ENCODE results near the gene NEURL1B.
A peak's percentile ranks its signal among the peaks of the same experiment; 100 is the strongest.
"Not testable (repeated sequence)": the region's sequence is repeated elsewhere in the genome, so short reads cannot be mapped to it uniquely, and the experiment has no call there.

The NEURL1B gene

DNA sequence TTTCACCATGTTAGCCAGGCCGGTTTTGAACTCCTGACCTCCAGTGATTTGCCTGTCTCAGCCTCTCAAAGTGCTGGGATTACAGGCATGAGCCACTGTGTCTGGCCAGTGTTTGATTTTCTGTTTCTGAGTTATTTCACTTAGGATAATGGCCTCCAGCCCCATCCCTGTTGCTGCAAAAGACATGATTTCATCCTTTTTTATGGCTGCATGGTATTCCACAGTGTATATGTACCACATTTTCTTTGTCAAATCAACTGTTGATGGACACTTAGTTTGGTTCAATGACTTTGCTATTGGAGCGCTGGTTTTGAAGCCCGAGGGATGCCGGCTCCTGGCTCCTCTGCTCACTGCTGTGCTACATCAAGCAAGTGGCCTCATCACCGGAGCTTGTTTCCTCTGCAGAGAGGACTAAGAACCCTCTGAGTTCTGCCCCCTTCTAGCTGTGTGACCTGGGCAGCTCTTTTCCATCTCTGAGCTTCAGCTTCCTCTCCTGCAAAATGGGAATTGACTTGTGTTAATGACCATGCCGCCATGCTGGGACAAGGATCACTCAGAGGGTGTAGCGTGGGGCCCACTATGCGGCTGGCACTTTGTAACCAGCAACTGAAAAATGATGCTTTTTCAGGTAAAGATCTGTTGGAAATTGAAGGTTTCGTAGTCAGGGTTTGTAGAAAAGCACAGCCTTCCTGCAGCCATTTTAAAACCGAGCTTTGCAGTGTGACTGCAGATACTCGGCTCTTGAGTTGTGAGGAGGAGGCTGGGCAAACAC lies 4.6 kb upstream of the NEURL1B start:
- no peak for DNase-seq

DNA sequence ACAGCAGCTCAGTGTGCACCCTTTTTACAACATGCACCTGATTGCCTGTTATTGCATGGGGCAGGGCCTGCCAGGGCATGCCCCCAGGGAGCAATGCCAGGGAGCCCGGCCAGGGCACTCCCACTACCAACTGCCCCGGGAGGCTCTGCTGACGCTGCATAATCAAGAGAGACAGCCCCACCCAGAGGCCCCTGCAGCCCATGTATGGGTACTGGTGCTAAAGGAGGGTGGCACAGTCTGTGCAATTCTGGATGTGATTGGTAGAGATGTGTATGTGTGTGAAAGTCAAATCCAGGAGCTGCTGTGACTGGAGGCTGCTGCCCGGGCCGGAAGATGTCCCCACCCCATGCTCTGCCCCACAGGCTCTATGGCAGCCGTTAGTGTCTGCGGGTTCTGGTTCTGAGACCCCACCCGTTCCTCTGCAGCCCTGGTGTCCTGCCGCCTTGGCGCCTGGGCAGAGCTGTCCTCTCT lies 3.9 kb upstream of the NEURL1B start:
- no peak for DNase-seq

DNA sequence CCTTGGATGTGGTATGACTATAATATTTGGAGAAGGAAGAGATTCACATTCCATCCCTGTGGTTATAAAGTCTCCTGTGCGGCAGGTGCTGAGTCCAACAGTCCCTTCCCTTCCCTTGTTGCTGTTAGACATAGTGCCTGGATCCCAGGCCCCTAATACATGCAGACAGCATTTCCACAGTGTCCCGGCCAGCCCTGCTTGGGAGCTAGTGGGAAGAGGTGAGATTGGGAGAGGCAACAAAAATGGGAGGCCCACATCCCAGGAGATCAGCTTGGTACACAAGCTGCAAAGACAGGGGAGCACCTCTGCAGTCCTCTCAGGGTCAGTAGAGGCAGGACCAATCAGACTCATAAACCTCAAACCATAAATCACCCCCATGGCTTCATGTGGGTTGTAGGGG lies 3.3 kb upstream of the NEURL1B start:
- no peak for DNase-seq

DNA sequence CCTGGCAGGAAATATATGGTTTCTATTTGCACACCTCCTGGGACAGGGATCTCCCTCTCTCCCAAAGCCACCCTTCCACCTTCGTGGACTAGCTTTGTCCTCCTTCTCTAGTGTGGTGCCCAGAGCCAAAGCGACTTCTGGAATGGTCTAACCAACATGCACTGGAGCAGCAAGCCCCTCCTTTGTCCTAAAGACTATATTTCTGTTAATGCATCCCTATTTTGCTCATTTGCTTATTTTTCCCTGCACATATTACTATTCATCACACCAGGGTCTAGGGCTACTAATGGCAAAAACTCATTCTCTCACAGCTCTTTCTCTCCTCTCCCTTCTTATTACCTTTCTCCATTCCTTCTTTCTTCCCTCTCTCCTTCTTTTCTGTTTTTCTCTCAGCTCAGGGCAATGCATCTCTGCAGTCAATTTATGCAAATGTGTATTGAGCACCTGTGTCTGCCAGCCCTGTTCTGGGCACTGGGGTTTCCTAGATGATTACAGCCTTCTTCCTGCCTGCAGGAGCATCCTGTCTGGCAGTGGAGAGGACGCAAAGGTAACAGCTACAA lies 2.8 kb upstream of the NEURL1B start:
- DNase-seq: no peak

DNA sequence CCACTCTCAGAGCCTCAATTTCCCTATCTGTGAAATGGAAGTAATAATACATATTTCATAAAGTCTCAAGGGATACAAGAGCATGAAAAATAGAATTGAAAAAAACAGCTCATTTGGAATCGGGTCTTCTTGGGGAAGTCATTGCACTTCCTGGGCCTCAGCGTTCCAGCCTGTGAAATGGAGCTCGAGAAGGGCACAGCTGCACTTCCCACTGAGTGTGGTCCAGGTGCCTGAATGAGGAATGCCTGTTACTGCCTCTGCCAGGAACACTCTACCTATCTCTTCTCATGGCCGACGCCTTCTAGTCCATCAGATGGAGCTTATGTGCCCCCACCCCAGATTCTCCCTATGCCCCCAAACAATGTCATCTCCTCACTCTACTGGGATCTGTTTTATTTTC lies 924 bp upstream of the NEURL1B start:
- no peak for DNase-seq

DNA sequence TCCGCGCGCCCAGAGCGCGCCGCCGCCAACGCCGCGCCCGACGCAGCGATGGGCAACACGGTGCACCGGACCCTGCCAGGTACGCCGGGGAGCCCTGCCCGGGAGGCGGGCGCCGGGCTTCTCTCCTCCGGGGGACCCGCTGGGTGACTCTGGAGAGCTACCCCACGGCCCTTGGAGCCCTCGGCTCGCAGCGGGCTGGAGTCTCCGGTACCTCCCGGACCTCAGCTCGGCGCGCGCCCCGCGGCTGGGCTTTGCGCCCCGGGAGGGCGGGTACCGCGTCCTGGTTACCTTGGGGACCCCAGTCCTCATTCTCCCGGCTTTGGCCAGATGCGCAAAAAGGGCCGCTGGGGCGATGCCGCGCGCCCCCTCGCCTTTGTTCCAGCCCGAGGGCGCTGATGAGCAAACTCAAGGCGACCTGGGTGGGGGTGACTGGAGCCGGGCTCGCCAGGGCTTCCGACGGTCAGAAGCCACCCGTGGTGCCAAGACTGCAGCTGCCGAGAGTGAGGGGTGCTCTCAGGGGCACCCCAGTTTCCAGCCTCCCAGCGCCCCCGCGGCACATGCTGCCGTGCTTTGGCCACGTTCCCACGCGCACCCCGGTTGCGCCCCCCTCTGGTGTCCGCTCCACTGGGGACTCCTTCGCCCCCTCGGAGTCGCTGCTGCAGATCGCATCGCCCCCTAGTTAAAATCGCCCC lies 442 bp downstream of the NEURL1B start:
- no peak for DNase-seq

DNA sequence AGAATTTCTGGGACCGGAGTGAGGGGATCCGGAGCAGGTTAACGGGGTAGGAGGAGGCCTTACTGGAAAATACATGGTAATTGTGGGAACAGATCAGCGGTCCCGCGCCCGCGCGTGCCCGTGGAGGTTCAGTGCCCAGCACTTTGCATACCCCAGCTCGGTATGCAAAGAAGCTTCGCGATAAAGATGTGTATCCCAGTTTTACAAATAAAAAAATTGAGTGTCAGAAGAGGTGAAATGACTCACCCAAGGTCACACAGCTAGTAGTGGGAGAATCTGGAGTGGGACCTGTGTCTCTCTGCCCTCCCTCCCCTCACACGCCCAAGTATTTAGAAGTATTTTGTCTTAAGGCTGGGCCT lies 967 bp downstream of the NEURL1B start:
- DNase-seq: no peak

DNA sequence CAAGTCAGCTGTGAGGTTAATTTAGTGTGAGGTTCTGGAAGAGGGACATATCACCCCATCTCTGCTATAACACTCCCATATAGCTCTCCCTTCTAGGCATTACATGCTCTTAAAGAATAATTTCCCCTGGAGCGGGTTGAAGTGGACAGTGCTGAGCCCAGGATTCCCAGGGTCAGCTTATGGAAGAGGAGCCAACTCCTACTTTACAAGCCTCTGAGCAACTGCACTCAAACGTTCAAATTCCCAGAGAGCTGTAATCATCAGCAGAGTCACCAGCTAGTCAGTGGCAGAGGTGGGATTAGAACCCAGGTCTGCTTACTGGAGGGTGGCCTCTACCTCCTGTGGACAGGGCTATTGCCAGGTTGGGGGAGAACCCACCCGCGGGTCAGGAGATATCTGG lies 1.4 kb downstream of the NEURL1B start:
- no peak for DNase-seq

DNA sequence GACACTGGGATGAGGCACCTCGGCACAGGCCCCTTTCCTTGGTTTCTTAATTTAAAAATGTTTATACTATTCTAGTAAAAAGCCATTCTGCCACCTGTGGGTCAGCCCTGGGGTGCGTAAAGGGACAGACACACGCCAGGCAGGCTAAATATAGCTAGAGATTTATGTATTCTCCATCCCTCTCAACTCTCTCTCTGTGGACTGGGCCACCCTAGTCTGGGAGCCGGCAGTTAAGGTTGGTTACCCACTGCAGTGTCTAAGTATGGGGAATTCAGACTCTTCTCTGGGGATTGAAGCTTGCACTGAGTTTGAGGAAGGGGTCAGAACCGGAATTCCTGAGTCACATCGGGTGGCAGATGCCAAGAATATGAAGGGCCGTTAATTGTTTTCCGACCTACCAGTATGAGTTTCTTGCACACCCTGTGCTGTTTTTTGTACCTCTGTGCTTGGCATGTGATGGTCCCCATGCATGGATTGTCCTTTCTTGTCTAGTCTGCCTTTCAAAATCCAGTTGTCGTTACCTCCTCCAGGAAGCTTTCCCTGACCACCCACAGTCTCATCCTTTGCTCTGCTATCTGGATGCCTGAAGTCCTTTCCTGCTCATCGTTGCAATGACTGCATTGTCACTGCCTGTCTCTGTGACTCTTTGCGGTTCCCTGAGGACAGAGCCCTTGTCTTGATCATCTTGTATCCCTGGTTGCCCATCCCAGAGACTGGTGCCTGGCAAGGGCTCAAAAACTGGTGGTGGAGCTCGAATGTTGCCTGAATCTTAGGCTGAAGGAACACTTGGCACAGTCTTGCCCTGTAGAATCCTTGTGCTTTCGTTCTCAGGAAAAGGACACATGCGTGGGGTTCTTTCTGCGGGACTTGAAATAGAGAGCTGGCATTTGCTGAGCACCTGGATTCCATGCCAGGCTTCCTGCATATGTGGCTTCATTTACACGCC lies 2.1 kb downstream of the NEURL1B start:
- DNase-seq: no peak

DNA sequence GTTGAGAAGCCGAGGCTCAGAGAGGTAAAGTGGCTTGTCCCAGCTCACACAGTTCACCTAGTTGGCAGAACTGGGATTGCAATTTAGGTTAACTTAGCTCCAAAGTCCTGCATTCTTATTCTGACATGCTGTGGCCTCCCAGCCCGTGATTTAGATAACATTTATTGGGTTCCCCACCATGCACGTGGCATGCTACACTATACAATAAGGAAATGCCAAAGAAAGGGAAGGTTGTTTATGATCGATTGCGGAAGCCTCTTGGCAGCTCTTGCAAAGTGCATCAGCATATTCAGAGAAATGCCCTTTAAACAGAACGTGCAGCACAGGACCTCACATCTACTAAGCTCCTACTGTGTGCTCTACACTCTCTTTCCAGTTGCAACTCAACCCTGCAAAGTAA lies 3.2 kb downstream of the NEURL1B start:
- no peak for DNase-seq

DNA sequence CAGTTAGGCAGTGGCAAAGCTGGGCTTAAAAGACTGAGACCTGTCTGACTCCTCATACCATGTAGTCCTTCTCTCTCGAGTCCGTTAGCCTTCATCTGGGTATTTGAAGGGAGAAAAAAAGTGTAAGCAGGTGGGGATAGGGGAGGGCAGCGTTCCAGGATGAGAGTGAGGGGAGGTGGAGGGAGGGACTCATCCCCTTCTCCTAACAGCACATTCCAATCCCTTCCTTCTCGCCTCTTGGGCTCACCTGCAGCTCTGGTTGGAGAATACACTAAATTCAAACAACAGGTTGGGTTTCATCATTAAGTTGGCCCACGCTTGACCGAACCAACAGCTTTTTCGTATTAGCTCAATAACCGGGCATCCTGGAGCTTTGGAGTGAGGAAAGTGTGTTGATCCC lies 3.6 kb downstream of the NEURL1B start:
- no peak for DNase-seq

DNA sequence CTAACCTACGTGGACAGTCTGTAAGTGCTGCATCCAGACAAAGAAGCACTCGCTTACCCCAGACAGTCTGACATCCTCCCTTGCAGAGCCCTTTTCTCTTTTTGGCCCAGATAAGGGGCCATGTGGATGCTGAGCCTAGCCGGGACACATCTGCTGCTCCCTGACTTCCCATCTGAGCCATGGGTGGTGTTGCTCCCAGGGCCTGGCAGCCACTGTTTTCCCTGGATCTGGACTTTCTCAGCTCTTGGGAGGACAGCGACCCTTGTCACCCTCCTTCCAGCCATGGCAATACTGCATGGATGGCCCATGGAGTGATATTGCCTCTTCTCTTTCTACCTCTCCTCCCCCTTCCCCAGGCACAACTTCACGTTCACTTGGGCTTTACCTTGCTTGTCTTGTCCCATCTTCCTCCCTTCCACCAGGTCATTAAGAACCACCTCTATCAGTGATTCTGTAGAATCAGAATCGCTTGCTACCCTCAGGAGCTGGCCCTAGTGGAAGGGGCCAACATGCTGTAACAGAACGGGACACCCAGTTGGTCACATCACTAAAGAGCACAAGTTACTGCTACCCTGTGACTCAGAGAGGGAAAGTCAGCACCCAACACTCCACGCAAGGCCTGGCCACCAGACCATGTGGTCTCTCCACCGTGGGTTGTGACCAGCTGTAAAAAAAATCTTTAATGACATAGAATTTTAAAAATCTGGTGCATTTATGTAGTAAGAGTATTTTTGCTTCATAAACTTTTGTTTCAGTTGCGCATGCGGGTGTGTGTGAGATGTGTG lies 4.4 kb downstream of the NEURL1B start:
- DNase-seq: no peak

DNA sequence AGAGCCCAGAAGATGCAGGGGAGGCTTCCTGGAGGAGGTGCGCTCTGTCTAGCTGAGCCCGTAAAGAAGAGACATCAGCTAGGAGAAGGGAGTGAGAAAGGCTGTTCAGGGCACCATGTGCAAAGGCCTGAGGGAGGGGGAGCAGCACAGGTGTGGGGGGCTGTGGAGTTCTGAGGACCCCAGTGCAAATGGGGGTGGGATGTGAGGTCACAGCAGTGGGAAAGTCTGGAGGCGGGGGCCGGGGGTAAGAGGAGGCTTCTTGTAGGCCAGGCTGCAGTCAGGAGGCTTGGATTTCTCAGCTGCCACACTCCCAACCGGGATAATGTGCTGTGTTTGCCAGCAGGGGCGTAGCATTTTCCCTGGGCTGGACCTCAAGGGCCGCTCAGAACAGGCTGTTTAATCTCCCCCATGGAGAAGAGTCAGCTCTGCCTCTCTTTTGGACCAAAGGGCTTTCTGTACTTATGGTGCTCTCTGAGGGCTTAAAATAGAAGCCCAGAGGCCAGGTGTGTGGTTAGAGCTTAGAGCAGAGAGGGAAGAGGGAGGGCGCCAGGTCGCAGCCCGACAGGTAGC lies 5.7 kb downstream of the NEURL1B start:
- DNase-seq: peak; percentile 87

DNA sequence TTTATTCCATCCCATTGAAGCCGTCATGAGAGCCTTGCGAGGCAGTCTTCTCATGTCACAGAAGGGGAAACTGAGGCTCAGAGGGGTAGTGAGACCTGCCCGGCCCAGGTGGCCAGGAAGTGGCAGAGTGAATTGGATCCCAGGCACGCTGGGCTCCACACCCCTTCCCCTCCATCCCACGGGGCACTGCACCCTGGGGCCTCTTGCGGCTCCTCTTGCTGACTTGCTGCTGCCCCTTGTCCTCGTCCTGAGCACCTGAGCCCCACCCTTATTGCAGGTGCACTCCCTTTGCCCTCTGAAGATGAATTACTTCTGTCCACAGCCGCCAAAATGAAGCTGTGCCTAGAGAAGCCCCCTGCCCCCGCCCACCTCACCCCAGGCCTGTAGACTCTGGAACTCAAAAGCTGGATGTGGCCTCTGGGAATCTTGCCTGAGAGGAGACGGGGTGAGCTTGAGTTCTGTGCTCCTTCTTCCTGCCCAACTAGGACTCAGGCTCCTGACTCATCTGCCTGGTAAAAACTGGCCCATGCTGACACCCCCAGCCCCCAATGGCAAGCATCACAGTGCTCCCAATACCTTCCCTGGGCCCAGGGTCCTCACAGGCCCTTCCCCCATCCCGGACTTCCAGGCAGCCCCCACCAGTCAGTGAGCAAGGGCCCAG lies 6.4 kb downstream of the NEURL1B start:
- DNase-seq: no peak

DNA sequence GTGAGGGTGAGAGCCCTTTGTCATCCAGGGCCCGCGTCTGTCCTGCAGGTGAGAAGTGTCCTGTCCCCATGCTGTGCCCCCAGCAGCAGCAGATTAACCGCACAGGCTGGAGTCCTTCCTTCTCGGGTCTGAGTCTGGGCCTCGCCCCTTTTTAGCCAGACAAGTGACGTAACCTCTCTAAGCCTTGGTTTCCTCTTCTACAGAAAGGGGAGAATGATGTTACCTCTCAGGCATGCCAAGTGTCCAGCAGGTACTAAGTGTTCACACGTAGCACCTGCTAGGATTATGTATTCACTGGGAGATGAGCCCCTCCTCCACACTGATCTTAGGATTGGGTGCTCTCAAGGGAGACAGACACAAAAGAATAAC lies 6.9 kb downstream of the NEURL1B start:
- peak; percentile 97 for DNase-seq

DNA sequence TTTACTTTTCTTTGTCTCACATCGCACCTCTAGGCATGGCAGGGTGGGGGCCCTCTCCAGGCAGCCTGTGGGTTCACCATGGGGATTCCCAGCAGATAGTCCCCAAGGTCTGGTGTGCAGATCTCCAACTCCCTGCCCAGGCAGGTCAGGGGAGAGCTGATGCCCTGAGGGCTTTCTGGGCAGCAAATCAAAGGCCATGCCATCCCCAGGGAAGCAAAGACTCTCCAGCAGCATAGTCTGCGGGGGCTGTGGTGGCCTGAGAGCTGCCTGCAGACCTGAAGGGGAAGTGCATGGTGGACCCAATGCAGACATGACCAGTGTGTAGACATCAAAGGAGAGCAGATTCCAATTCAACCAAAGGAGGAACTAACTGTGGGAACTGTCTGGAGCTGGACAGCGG lies 7.7 kb downstream of the NEURL1B start:
- DNase-seq: no peak

DNA sequence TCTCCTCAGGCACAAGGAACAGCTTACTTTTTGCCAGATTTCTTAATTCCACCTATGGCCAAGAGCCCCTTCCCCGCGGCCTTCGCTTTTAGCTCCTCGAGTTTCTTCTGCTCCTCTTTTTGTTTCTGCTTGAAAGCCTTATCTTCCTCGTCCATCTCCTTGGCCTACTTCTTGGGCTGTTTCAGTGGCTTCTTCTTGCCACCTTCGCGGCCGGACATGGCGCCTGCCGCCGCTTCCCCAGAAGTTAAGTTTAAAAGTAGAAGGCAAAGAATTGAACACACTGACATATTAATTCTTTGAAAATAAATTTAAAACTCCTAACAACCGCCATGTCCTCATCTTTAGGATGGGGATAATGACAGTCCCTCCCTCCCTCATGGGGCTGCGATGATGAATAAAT lies 15.4 kb downstream of the NEURL1B start:
- not testable (repeated sequence) for DNase-seq

DNA sequence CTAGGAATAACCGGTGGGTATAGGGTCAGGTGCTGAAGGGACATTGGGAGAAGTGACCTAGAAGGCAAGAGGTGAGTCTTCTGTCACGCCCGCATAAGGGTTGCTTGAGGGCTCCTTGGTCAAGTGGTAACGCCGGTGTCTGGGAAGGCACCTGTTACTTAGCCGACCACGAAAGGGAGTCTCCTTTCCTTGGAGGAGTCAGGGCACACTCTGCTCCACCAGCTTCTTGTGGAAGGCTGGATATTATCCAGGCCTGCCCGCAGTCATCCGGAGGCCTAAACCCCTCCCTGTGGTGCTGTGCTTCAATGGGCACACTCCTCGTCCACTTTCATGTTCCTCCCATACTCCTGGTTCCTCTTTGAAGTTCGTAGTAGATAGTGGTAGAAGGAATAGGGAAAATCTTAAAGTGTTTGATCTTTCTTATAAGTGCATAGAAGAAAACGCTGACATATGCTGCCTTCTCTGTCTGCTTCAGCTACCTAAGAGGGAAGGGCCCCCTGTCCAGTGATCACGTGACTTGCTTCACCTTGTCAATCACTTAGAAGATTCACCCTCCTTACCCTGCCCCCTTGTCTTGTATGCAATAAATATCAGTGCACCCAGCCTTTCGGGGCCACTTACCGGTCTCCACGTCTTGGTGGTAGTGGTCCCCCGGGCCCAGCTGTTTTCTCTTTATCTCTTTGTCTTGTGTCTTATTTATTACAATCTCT lies 16.6 kb downstream of the NEURL1B start:
- not testable (repeated sequence) for DNase-seq

DNA sequence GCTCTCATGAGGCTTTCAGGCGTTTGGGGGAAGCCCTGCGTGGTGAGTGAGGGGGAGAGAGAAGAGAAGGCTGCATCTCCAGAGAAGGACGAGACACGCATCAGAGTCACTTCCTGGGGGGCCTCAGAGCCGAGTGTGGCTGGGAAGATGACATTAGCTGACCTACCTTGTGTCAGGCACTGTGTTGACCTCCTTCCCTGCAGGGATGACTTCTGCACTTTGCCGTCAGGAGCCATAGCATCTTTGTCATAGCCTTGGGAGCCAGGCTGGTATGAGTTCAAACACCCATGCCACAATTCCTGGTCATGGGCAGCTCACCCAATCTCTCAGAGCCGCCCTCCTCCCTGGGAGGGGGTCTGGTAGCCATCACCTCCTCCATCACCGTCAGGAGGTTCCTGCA lies 17.3 kb downstream of the NEURL1B start:
- no peak for DNase-seq

DNA sequence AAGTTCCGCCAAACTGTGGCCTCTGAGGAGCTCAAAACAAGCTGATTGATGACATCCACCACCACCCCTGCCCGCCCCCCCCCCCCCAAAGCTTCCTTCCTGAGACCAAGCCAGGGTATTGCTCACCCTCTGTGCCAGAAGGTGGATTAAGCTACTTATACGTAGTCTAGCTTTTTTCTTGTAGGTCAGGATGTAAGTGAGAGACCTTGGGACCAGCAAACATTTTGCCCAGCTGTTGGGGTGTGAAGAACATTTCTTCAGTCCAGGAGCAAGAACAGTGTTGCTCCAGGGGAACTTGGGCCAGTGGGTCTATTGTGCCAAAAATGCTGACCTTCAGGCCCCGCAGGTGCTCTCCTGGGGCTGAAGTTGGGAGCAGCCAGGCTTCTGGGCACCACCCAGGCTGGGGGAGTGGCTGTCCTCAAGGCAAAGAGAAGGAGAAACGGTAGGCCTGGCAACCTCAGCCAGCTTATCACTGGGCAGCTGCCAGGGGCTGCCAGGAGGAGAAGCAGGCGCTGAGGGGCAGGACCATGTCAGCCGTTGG lies 18.0 kb downstream of the NEURL1B start:
- DNase-seq: peak; percentile 85

DNA sequence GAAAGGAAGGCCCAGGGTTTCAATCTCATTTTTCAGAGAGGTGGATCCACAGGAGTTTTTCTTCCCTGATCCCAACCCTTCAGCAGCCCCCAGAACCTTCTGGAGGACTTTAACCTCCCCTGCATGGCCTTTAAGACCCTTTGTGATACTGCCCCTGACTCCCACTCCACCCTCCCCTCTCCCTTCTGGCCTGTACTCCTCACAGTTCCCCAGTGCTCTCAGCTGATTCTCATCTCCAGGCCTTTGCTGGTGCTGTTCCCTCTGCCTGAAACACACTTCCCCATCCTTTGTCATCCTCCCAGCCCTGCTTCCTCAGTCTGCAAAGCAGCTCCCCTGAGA lies 18.5 kb downstream of the NEURL1B start:
- no peak for DNase-seq
